Gastroesophageal sphincter (tissue), 4 donors: Measurements from ENCODE around the gene MFN2. TPM values are rescaled to one million over a fixed set of nuclear protein-coding genes. Genes with fewer than 3 reads are reported as not detected.
A peak's percentile ranks its signal among the peaks of the same experiment; 100 is the strongest.

ENCODE experiments used
- ATAC-seq: fragments of 150-250 bp; one replicate; pipeline ENCODE4 v1.9.1; 2016; ENCODE audit warnings: mild to moderate bottlenecking, moderate library complexity
- H3K27ac ChIP-seq, 4 donors: fragments of 200-600 bp; sonication (generic) in 3 of 4; 1 replicate in 3 of 4; 2 replicates in 1 of 4; pipeline ENCODE4 v1.5.1; 2016 to 2019
- H3K27me3 ChIP-seq: fragments of 200-600 bp; sonication (generic); one replicate; pipeline ENCODE4 v1.5.1; 2019
- H3K36me3 ChIP-seq, 2 donors: fragments of 200-600 bp; sonication (generic); one replicate each; pipeline ENCODE4 v1.5.1; 2019; ENCODE audit warnings: control low read depth in 1 of 2
- H3K4me1 ChIP-seq, 3 donors: fragments of 200-600 bp; sonication (generic); 1 replicate in 2 of 3; 2 replicates in 1 of 3; pipeline ENCODE4 v1.5.1; 2016 to 2019; ENCODE audit warnings: control low read depth in 2 of 3
- H3K4me3 ChIP-seq, 2 donors: fragments of 200-600 bp; sonication (generic); one replicate each; pipeline ENCODE4 v1.5.1; 2019; ENCODE audit warnings: mild to moderate bottlenecking in 1 of 2, moderate library complexity in 1 of 2
- H3K9me3 ChIP-seq, 3 donors: fragments of 200-600 bp; sonication (generic); one replicate each; pipeline ENCODE4 v1.5.1; 2017 to 2019; ENCODE audit warnings: control low read depth in 2 of 3
- CTCF ChIP-seq, 4 experiments: fragments of 200-600 bp in 2 of 4; fragments of 450-650 bp in 2 of 4; sonication (generic) in 1 of 4; IDR thresholded peaks; one replicate each; pipeline ENCODE4 v1.5.1; 2017 to 2019; ENCODE audit warnings: antibody characterized with exemption in 4 of 4, mild to moderate bottlenecking in 2 of 4, moderate library complexity in 2 of 4
- EP300 ChIP-seq: sonication (generic); formaldehyde crosslinking; IDR thresholded peaks from one replicate; pipeline ENCODE4 v1.6.1; 2017; ENCODE audit warnings: antibody characterized with exemption, mild to moderate bottlenecking
- POLR2A ChIP-seq, 2 donors: fragments of 450-650 bp; IDR thresholded peaks; one replicate each; pipeline ENCODE4 v1.6.1; 2017; ENCODE audit warnings: antibody characterized with exemption in 2 of 2, mild to moderate bottlenecking in 2 of 2, moderate library complexity in 1 of 2
- POLR2AphosphoS5 ChIP-seq: sonication (generic); formaldehyde crosslinking; IDR thresholded peaks from one replicate; pipeline ENCODE4 v1.6.1; 2017; ENCODE audit warnings: antibody characterized with exemption
- WGBS, 2 donors: methylation state at CpG; one replicate each; pipeline ENCODE4 v1.1.5; 2018; ENCODE audit warnings: low coverage in 1 of 2; 5-methylcytosine and 5-hydroxymethylcytosine counted together
- total RNA-seq, 4 donors: library from RNA; depleted of rRNA; stranded (reverse); fragments of >200 nt; gene quantifications; one replicate each; pipeline ENCODE4 v1.1.0, GENCODE V29; 2016

The MFN2 gene
- 100 to 1,000 TPM; 117 to 236 (median 186) TPM for total RNA-seq

- Histone ChIP-seq H3K9me3 (no peaks in the 10 kb centered on the region), H3K27me3 (no peaks in the 10 kb centered on the region), H3K4me1 (peaks cover 0 to 66% (median 21%) of the 10 kb centered on the region in 3 donors), H3K36me3 (peaks cover 0 to 53% of the 10 kb centered on the region in 2 donors), H3K27ac (peak within 1 kb of the TSS; percentile 83 to 97 (median 96)), H3K4me3 (peak within 1 kb of the TSS; percentile 65 to 92)
- peak; percentile 73 to 76 for TF ChIP-seq POLR2A (IDR thresholded peaks at IDR 0.05)
- no peak for TF ChIP-seq EP300
- TF ChIP-seq POLR2AphosphoS5: peak; percentile 80
- TF ChIP-seq CTCF (IDR thresholded peaks at IDR 0.05): no peak
- 0% methylated on average over 4 to 5 of the region's 74 CpGs for WGBS, 2 donors
- ATAC-seq: peak; percentile 94
Measured at GRCh38 chr1:11979851-11980675, at the start of gene MFN2. Gene MFN2, plus strand, starts transcription at chr1:11980444. Its CDS starts 8,725 bp downstream, at chr1:11989169.

- TF ChIP-seq EP300 (no peak), POLR2A (IDR thresholded peaks at IDR 0.05) (no peak), CTCF (IDR thresholded peaks at IDR 0.05) (no peak), POLR2AphosphoS5 (no peak)
- H3K9me3 ChIP-seq: no peaks in the 10 kb centered on the region
- H3K27me3 ChIP-seq: no peaks in the 10 kb centered on the region
- WGBS, 2 donors: 33 to 45% methylated on average over 3 to 6 of the region's 7 CpGs
- peak overlapping the region in 3 of 4 donors; percentile 62 to 81 (median 74) for H3K27ac ChIP-seq
- no peaks in the 10 kb centered on the region for H3K36me3 ChIP-seq
- no peak overlapping the region for H3K4me3 ChIP-seq
- no peak for ATAC-seq
- H3K4me1 ChIP-seq: peaks cover 0 to 62% (median 22%) of the 10 kb centered on the region in 3 donors
Measured at GRCh38 chr1:11930571-11931445, 49.4 kb upstream of the MFN2 start.

GRCh38 chr1:11931845-11932244 is 48.4 kb upstream of the MFN2 start:
- Histone ChIP-seq H3K27ac (no peak overlapping the region), H3K36me3 (no peaks in the 10 kb centered on the region), H3K4me1 (peaks cover 0 to 68% (median 25%) of the 10 kb centered on the region in 3 donors), H3K4me3 (no peak overlapping the region), H3K27me3 (no peaks in the 10 kb centered on the region), H3K9me3 (no peaks in the 10 kb centered on the region)
- 88 to 100% methylated on average over 3 to 10 of the region's 10 CpGs for WGBS, 2 donors
- TF ChIP-seq EP300 (no peak), POLR2AphosphoS5 (no peak), POLR2A (IDR thresholded peaks at IDR 0.05) (no peak), CTCF (IDR thresholded peaks at IDR 0.05) (no peak)
- no peak for ATAC-seq

- no peaks in the 10 kb centered on the region for H3K9me3 ChIP-seq
- H3K36me3 ChIP-seq: peaks cover 0 to 7% of the 10 kb centered on the region in 2 donors
- peak within 1 kb of the TSS; percentile 83 to 90 (median 89) for H3K27ac ChIP-seq
- H3K4me1 ChIP-seq: peaks cover 0 to 77% (median 36%) of the 10 kb centered on the region in 3 donors
- H3K27me3 ChIP-seq: no peaks in the 10 kb centered on the region
- TF ChIP-seq POLR2AphosphoS5: peak; percentile 46
- no peak for TF ChIP-seq EP300
- TF ChIP-seq CTCF (IDR thresholded peaks at IDR 0.05): peak in 1 of 4 experiments; percentile 14
- TF ChIP-seq POLR2A (IDR thresholded peaks at IDR 0.05): peak; percentile 48 to 68
- ATAC-seq: peak; percentile 98
- WGBS, 2 donors: 0% methylated on average over 1 of the region's 55 CpGs
- H3K4me3 ChIP-seq: peak within 1 kb of the TSS; percentile 47 to 81
Measured at GRCh38 chr1:11934302-11935056, 45.8 kb upstream of the MFN2 start, which contains the start of gene PLOD1. Gene PLOD1, plus strand, starts transcription at chr1:11934717. Its CDS starts 63 bp downstream, at chr1:11934780.
